Stimulated activated CD8-positive, alpha-beta memory T cell treated with anti-CD3 and anti-CD28 coated beads, Interleukin-2, amount 100 ng/mL, for 48 hours (primary cell): ENCODE measurements around the gene AKAP14.
A peak's percentile ranks its signal among the peaks of the same experiment; 100 is the strongest.
"Not testable (repeated sequence)": the region's sequence is repeated elsewhere in the genome, so short reads cannot be mapped to it uniquely, and the experiment has no call there.

Experiments
- DNase-seq, 2 donors: peaks; one replicate each; pipeline ENCODE4 v3.0.0-alpha.2; 2020; ENCODE audit warnings: low read depth in 2 of 2

AKAP14 gene

GRCh38 chrX:119922391-119922790 lies 26.7 kb downstream of the AKAP14 start:
- DNase-seq, result not testable (repeated sequence)

GRCh38 chrX:119935215-119935874 lies 39.7 kb downstream of the AKAP14 start:
- no peak for DNase-seq

DNA sequence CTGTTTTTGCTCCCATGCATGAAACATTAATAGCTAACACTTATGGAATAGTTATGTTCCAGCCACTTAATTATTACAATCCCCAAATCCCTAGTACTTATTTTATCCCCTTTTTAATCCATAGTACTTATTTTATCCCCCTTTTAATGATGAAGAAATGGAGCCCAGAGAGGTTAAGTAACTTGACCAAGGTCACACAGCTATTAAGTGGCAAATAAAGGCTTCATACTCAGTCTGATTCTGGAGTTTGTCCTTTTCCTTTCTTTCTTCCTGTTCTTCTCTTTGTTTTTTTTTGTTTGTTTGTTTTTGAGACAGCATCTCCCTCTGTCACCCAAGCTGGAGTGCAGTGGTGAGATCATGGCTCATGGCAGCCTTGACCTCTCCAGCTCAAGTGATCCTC lies 45.6 kb downstream of the AKAP14 start:
- no peak for DNase-seq

DNA sequence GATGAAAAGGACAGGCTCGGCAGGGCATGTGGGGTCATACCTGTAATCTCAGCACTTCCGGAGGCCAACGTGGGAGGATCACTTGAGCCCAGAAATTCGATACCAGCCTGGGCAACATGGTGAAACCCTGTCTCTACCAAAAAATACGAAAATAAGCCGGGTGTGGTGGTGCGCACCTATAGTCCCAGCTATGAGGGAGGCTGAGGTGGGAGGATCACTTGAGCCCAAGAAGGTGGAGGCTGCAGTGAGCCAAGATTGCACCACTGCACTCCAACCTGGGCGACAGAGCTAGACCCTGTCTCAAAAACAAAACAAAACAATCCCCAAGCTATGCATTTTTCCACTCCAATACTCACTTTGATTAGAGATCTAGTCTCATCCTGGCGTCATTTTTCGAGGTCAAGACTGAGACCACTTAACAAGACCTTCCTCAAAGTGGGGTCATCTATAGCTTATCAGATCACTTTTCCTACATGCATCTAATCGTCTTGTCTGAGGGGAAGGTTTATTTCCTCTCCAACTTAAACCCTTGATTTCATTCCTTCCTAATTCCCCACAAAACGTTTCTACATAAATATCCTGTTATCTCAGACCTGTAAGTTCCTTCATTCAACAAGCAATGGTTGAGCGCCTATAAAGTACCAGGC lies 46.6 kb downstream of the AKAP14 start:
- no peak for DNase-seq

GRCh38 chrX:119942831-119943184 lies 47.1 kb downstream of the AKAP14 start:
- no peak for DNase-seq

DNA sequence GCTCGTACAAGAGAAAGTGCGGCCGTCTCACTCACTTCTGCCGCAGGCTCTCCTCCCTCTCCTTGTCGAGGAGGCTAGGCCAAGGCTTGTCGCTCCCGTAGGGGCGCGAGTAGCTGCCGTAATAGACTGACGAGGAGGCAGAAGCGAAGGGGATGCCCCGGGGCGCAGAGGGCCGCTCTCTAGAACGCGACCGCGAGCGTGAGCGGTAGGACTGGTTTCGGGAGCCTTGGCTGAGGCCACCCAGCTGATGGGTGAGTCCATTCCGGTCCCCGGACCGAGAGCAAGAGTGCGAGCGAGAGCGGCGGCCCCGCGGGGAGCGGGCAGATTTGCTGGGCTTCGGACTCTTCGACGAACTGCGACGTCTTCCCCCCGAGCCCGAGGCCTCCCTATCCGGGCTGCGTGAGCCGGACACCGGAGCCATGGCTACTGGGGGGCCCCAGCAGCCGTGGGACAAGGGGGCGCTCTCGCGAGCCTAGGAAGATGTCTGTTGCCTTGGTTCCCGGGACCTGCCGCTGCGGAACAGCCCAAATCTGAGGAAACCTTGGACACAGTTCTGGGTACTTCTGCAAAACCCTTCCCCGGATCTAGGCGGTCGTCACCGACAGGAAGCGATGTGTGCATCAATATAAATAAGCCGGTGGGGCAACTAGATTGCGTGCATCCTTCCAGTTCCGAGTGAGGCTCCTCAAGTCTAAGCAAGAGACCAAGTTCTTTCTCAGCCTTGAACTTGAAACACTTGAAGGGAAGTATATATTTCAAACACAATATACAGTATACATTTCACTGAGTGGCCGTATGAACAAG lies 47.7 kb downstream of the AKAP14 start, which contains the start of gene NKAP:
Gene NKAP, minus strand, starts transcription at position 567 of the 804 bp plus-strand sequence. Its CDS starts 146 bp downstream, at position 421.
- DNase-seq, result peak; percentile 50 to 68

- no peak for DNase-seq
These were observed 49.8 kb downstream of the AKAP14 start for GRCh38 chrX:119945481-119945880.

- DNase-seq, result no peak
These were observed 52.7 kb downstream of the AKAP14 start for GRCh38 chrX:119948381-119948780.

DNA sequence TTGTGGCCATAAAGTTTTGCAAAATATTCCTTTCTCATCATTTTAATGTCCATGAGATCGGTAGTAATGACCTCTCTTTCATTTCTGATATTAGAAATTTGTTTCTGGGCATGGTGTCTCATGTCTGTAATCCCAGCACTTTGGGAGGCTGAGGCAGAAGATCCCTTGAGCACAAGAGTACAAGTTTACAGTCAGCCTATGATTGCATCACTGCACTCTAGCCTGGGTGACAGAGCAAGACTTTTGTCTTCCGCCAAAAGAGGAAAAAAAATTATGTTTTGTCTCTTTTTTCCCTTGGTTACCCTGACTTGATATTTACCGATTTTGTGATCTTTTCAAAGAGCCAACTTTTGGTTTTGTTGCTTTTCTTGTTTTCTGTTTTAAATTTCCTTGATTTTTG lies 58.7 kb downstream of the AKAP14 start:
- DNase-seq, result no peak

- peak; percentile 30 to 50 for DNase-seq
These were observed 60.3 kb downstream of the AKAP14 start for GRCh38 chrX:119955807-119956570.

DNA sequence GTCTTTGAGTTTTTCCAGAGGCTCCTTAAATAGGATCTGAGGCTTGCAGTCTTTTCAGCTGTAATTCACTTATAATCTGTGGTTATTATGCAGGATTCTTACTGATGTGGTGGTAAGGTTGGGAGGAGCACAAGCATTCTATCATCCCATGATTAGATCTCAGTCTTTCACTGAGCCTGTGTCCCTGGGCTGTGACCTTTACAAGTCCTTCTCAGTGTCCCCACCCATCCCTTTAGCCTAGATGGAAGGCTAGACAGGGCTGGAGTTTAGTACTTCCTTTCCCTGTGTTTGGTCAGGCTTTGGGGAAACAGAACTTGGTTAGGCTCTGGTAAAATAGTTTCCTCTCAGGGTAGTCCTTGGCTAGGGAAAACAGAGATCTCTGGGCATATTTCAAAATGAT lies 64.9 kb downstream of the AKAP14 start:
- DNase-seq, result no peak

- not testable (repeated sequence) for DNase-seq
These were observed 71.1 kb downstream of the AKAP14 start for GRCh38 chrX:119966837-119967236.
